KBM-7 (cell line): Measurements from ENCODE around the gene YWHAG.

Experiments
- DNase-seq: peaks from one replicate; pipeline ENCODE4 v3.0.0-alpha.2; 2015
- in situ Hi-C: fragments of 300-500 bp; cut with MboI; formaldehyde crosslinking; loops from 2 replicates; pipeline ENCODE4 v1.14.3; 2020; ENCODE audit warnings: low sequenced_read_pairs, low pct_unique_long_range_greater_than_20kb, mixed read lengths

The YWHAG gene

GRCh38 chr7:76285604-76286374 is 73.0 kb downstream of the YWHAG start:
- in situ Hi-C loops = no loop called here

GRCh38 chr7:76283254-76284159 is 75.3 kb downstream of the YWHAG start:
- in situ Hi-C loops = no loop called here
- no peak for DNase-seq

More at GRCh38 chr7:76285604-76286374, 73.0 kb downstream of the YWHAG start:
- DNase-seq = no peak

- DNase-seq = no peak
- in situ Hi-C loops = no loop called here
Measured at GRCh38 chr7:76282344-76283253, 76.2 kb downstream of the YWHAG start.

- DNase-seq = no peak
- in situ Hi-C loops = no loop called here
Measured at GRCh38 chr7:76281706-76282343, 77.0 kb downstream of the YWHAG start.

- no peak for DNase-seq
- in situ Hi-C loops = no loop called here
Measured at GRCh38 chr7:76281006-76281705, 77.6 kb downstream of the YWHAG start.

GRCh38 chr7:76280408-76280807 is 78.4 kb downstream of the YWHAG start:
- in situ Hi-C loops = no loop called here
- no peak for DNase-seq

GRCh38 chr7:76278540-76278939 is 80.3 kb downstream of the YWHAG start:
- no peak for DNase-seq
- in situ Hi-C loops = no loop called here
